H1 (cell line): ENCODE measurements around the gene MSL1. TPM values are rescaled to one million over a fixed set of nuclear protein-coding genes. Genes with fewer than 3 reads are reported as not detected.

ENCODE experiments used
- CTCF ChIA-PET: fragments of 300-600 bp; sonication (Branson Sonifier 250); formaldehyde crosslinking; loops from one replicate; lab custom pipeline; 2021; ENCODE audit not compliant: partially characterized antibody; lab: Charles Lee
- POLR2A ChIA-PET: fragments of 300-600 bp; sonication (Branson Sonifier 250); formaldehyde crosslinking; loops from one replicate; lab custom pipeline; 2021; ENCODE audit warnings: inconsistent platforms; ENCODE audit not compliant: partially characterized antibody; lab: Charles Lee
- DNase-seq, 2 experiments: peaks; one replicate each; pipeline versions ENCODE4 v3.0.0 to v3.0.0-alpha.2; 2010 to 2022; ENCODE audit warnings: low spot score in 2 of 2, low read depth in 1 of 2, mixed read lengths in 1 of 2
- FAIRE-seq: peaks from 2 replicates; lab custom pipeline; 2011; peaks lifted over from hg19 to GRCh38; lab: Jason Lieb, UNC
- H2AFZ ChIP-seq: 2 replicates; pipeline ENCODE4 v1.8.1; 2012; ENCODE audit warnings: low read length, inconsistent platforms
- H2AK5ac ChIP-seq: 2 replicates; pipeline ENCODE4 v1.6.1; 2013; ENCODE audit warnings: low read depth, low read length
- H2BK120ac ChIP-seq: replicated peaks from 2 replicates; pipeline ENCODE3; 2013; ENCODE audit warnings: low read depth, low read length, inconsistent platforms
- H2BK12ac ChIP-seq: 2 replicates; pipeline ENCODE4 v1.6.1; 2013; ENCODE audit warnings: low read depth, low read length
- H2BK15ac ChIP-seq: 2 replicates; pipeline ENCODE4 v1.6.1; 2013; ENCODE audit warnings: low read length
- H2BK20ac ChIP-seq: 2 replicates; pipeline ENCODE4 v1.6.1; 2013; ENCODE audit warnings: low read length
- H2BK5ac ChIP-seq: 2 replicates; pipeline ENCODE4 v1.6.1; 2013; ENCODE audit warnings: low read depth, low read length
- H3K14ac ChIP-seq: 2 replicates; pipeline ENCODE4 v1.6.1; 2013; ENCODE audit warnings: inconsistent platforms; ENCODE audit not compliant: insufficient read length
- H3K18ac ChIP-seq: 2 replicates; pipeline ENCODE4 v1.6.1; 2013; ENCODE audit warnings: low read length; ENCODE audit errors: extremely low read depth
- H3K23ac ChIP-seq: 2 replicates; pipeline ENCODE4 v1.6.1; 2013; ENCODE audit warnings: inconsistent platforms; ENCODE audit not compliant: insufficient read length
- H3K23me2 ChIP-seq: 2 replicates; pipeline ENCODE4 v1.6.1; 2013; ENCODE audit warnings: low read depth, low read length
- H3K27ac ChIP-seq: 2 replicates; pipeline ENCODE4 v1.6.1; 2011; ENCODE audit warnings: low read depth, low read length, inconsistent platforms
- H3K27me3 ChIP-seq, 4 experiments: replicated peaks in 1 of 4; 1 replicate in 1 of 4; 2 replicates in 3 of 4; pipeline versions ENCODE4 v1.6.1 to v1.8.1; 2011 to 2013; ENCODE audit warnings: low read length in 3 of 4, mild to moderate bottlenecking in 3 of 4, inconsistent platforms in 2 of 4, mixed read lengths in 2 of 4, moderate library complexity in 1 of 4; ENCODE audit not compliant: control insufficient read depth in 3 of 4, insufficient read depth in 3 of 4; ENCODE audit errors: extremely low read depth in 1 of 4
- H3K36me3 ChIP-seq, 4 experiments: 2 replicates each; pipeline versions ENCODE4 v1.6.1 to v1.8.1; 2011 to 2013; ENCODE audit warnings: mild to moderate bottlenecking in 4 of 4, low read length in 3 of 4, moderate library complexity in 2 of 4, control low read depth in 1 of 4, inconsistent platforms in 1 of 4; ENCODE audit not compliant: insufficient read depth in 4 of 4, control insufficient read depth in 2 of 4
- H3K4ac ChIP-seq: replicated peaks from 2 replicates; pipeline ENCODE3; 2013; ENCODE audit warnings: low read length, low read depth, mixed read lengths, inconsistent platforms; ENCODE audit not compliant: insufficient read length
- H3K4me1 ChIP-seq, 4 experiments: replicated peaks in 1 of 4; 1 replicate in 1 of 4; 2 replicates in 3 of 4; pipeline versions ENCODE4 v1.6.1 to v1.8.1; 2011 to 2013; ENCODE audit warnings: low read length in 3 of 4, inconsistent platforms in 2 of 4, mixed read lengths in 1 of 4; ENCODE audit not compliant: insufficient read depth in 4 of 4, control insufficient read depth in 3 of 4
- H3K4me2 ChIP-seq, 2 experiments: 2 replicates each; pipeline versions ENCODE4 v1.6.1 to v1.8.1; 2011 to 2013; ENCODE audit warnings: low read depth in 2 of 2, low read length in 2 of 2, control low read depth in 1 of 2, inconsistent platforms in 1 of 2, mild to moderate bottlenecking in 1 of 2; ENCODE audit not compliant: insufficient read depth in 1 of 2
- H3K4me3 ChIP-seq, 4 experiments: fragments of 200-600, 300-600 bp in 1 of 4; sonication (generic), shearing (Covaris generic), sonication (Bioruptor Twin) in 1 of 4; 2 replicates each; pipeline versions ENCODE4 v1.5.1 to v1.8.1; 2011 to 2016; ENCODE audit warnings: low read length in 4 of 4, low read depth in 3 of 4, control low read depth in 2 of 4, inconsistent platforms in 2 of 4, mild to moderate bottlenecking in 2 of 4, mixed read lengths in 1 of 4, moderate library complexity in 1 of 4; ENCODE audit not compliant: insufficient read depth in 2 of 4; ENCODE audit errors: extremely low read depth in 1 of 4
- H3K56ac ChIP-seq: replicated peaks from 2 replicates; pipeline ENCODE3; 2013; ENCODE audit warnings: low read depth, mild to moderate bottlenecking, mixed read lengths, low read length, inconsistent platforms; ENCODE audit not compliant: insufficient read length
- H3K79me1 ChIP-seq: 2 replicates; pipeline ENCODE4 v1.6.1; 2013; ENCODE audit warnings: low read depth, low read length, control low read depth
- H3K79me2 ChIP-seq, 2 experiments: 2 replicates each; pipeline versions ENCODE4 v1.6.1 to v1.8.1; 2012 to 2013; ENCODE audit warnings: low read length in 2 of 2, mild to moderate bottlenecking in 2 of 2, inconsistent platforms in 1 of 2; ENCODE audit not compliant: insufficient read depth in 2 of 2, control insufficient read depth in 1 of 2
- H3K9ac ChIP-seq, 4 experiments: replicated peaks in 1 of 4; 1 replicate in 1 of 4; 2 replicates in 3 of 4; pipeline versions ENCODE4 v1.6.1 to v1.8.1; 2011 to 2013; ENCODE audit warnings: low read depth in 3 of 4, low read length in 3 of 4, control low read depth in 2 of 4, mild to moderate bottlenecking in 2 of 4, moderate library complexity in 2 of 4, inconsistent platforms in 1 of 4; ENCODE audit errors: extremely low read depth in 1 of 4
- H3K9me3 ChIP-seq, 2 experiments: 2 replicates each; pipeline versions ENCODE4 v1.6.1 to v1.8.1; 2012 to 2013; ENCODE audit warnings: mild to moderate bottlenecking in 2 of 2, moderate library complexity in 2 of 2, control low read depth in 1 of 2, inconsistent platforms in 1 of 2, low read depth in 1 of 2, low read length in 1 of 2, mixed read lengths in 1 of 2; ENCODE audit not compliant: insufficient read depth in 2 of 2
- H4K20me1 ChIP-seq, 2 experiments: replicated peaks in 1 of 2; 2 replicates each; pipeline versions ENCODE3 to v1.8.1; 2011 to 2013; ENCODE audit warnings: inconsistent platforms in 2 of 2, low read length in 2 of 2, mild to moderate bottlenecking in 1 of 2; ENCODE audit not compliant: insufficient read depth in 2 of 2, control insufficient read depth in 1 of 2
- H4K5ac ChIP-seq: 2 replicates; pipeline ENCODE4 v1.6.1; 2013; ENCODE audit warnings: low read length, low read depth, mixed read lengths, inconsistent platforms; ENCODE audit not compliant: insufficient read length
- H4K8ac ChIP-seq: 2 replicates; pipeline ENCODE4 v1.8.0; 2013; ENCODE audit warnings: mild to moderate bottlenecking, moderate library complexity, low read length, inconsistent platforms; ENCODE audit not compliant: insufficient read depth; ENCODE audit errors: extremely low read depth
- H4K91ac ChIP-seq: replicated peaks from 2 replicates; pipeline ENCODE3; 2013; ENCODE audit warnings: low read length, mixed read lengths, inconsistent platforms; ENCODE audit not compliant: insufficient read length
- CREB1 ChIP-seq: IDR thresholded peaks from 2 replicates; pipeline ENCODE4 v1.6.1; 2012; ENCODE audit warnings: inconsistent platforms
- CTBP2 ChIP-seq: IDR thresholded peaks from 2 replicates; pipeline ENCODE4 v1.7.0; 2011; ENCODE audit warnings: borderline replicate concordance, mild to moderate bottlenecking, moderate library complexity, mixed read lengths, low read length; ENCODE audit not compliant: insufficient read depth, insufficient read length
- JUN ChIP-seq: IDR thresholded peaks from 2 replicates; pipeline ENCODE4 v1.6.1; 2011; ENCODE audit warnings: low read depth, mild to moderate bottlenecking, improper control_type of control experiment, low read length
- KDM1A ChIP-seq: fragments of 200-600, 300-600 bp; sonication (generic); IDR thresholded peaks from 2 replicates; pipeline ENCODE4 v1.7.1; 2016; ENCODE audit warnings: mild to moderate bottlenecking, low read length, borderline replicate concordance
- MAX ChIP-seq: IDR thresholded peaks from 2 replicates; pipeline ENCODE4 v1.6.1; 2012; ENCODE audit warnings: inconsistent platforms
- POLR2AphosphoS5 ChIP-seq: IDR thresholded peaks from 2 replicates; pipeline ENCODE4 v1.6.1; 2011; ENCODE audit warnings: low read depth, low read length
- RFX5 ChIP-seq: IDR thresholded peaks from 2 replicates; pipeline ENCODE4 v1.6.1; 2011; ENCODE audit warnings: low read depth, low read length, improper control_type of control experiment, borderline replicate concordance
- SAP30 ChIP-seq: fragments of 300-600 bp; sonication (generic); IDR thresholded peaks from 2 replicates; pipeline ENCODE4 v1.7.1; 2012; ENCODE audit warnings: low read length, moderate library complexity, mild to moderate bottlenecking, inconsistent platforms; ENCODE audit not compliant: insufficient read depth, insufficient replicate concordance
- SP4 ChIP-seq: IDR thresholded peaks from 2 replicates; pipeline ENCODE4 v1.6.1; 2012; ENCODE audit warnings: low read length, inconsistent platforms
- SUZ12 ChIP-seq: fragments of 200-600 bp; sonication (generic); IDR thresholded peaks from 2 replicates; pipeline ENCODE4 v1.6.1; 2012; ENCODE audit warnings: mild to moderate bottlenecking, inconsistent platforms, low read length, moderate library complexity, mixed read lengths
- TAF1 ChIP-seq: IDR thresholded peaks from 2 replicates; pipeline ENCODE4 v1.6.1; 2011; ENCODE audit warnings: mild to moderate bottlenecking, low read depth, low read length
- WGBS, 2 experiments: shearing (Covaris generic) in 1 of 2; methylation state at CpG; one replicate each; pipeline versions ENCODE4 v1.1.6 to v1.1.7; 2013 to 2015; ENCODE audit warnings: low lambda C conversion rate in 2 of 2, mixed read lengths in 2 of 2, inconsistent platforms in 1 of 2, low coverage in 1 of 2, missing lambda C conversion rate in 1 of 2; ENCODE audit not compliant: insufficient replicate concordance in 2 of 2, insufficient coverage in 1 of 2, insufficient read length in 1 of 2; ENCODE audit errors: extremely low coverage in 1 of 2, missing lambda C conversion rate in 1 of 2; 5-methylcytosine and 5-hydroxymethylcytosine counted together
- polyA plus RNA-seq, 7 experiments: library from polyadenylated mRNA; depleted of rRNA in 3 of 7; stranded (reverse) in 5 of 7; unstranded in 2 of 7; fragments of >200 nt in 5 of 7; fragments of 200-250 nt in 2 of 7; gene quantifications; 1 replicate in 5 of 7; 2 replicates in 1 of 7; 4 replicates in 1 of 7; pipeline versions ENCODE4 v1.2.1 to v1.2.3, GENCODE V29; 2011 to 2013; ENCODE audit warnings: missing spikeins in 2 of 7, mixed read lengths in 2 of 7
- total RNA-seq: library from RNA; stranded (reverse); fragmentation: NEBNext Ultra II Directional; extraction: Animal tissue kit (Norgen Biotek cat#: 25700); gene quantifications from 2 replicates; pipeline ENCODE4 v1.2.1, GENCODE V29; 2021

MSL1 gene
- total and polyA plus RNA-seq, 2 of the 8 experiments (the other 6 are each of a cell fraction or from before 2014, with no cell fraction given) = 24.1 to 66.5 TPM

GRCh38 chr17:40170325-40170724 lies 48.6 kb downstream of the MSL1 start:
- Histone ChIP-seq H2BK20ac (no peak overlapping the region), H4K91ac (no peak overlapping the region), H3K4me3 (no peak overlapping the region), H3K56ac (no peak overlapping the region), H3K9ac (no peak overlapping the region), H2BK12ac (no peak overlapping the region), H3K27ac (no peak overlapping the region), H3K27me3 (no peaks in the 10 kb centered on the region), H2BK5ac (no peak overlapping the region), H4K20me1 (peaks cover 0 to 4% of the 10 kb centered on the region in 2 experiments), H3K14ac (no peak overlapping the region), H3K4me2 (no peak overlapping the region), H3K23ac (no peak overlapping the region), H2BK15ac (no peak overlapping the region), H3K4ac (no peak overlapping the region), H3K79me2 (no peaks in the 10 kb centered on the region), H3K79me1 (no peaks in the 10 kb centered on the region), H3K9me3 (no peaks in the 10 kb centered on the region), H3K18ac (no peak overlapping the region), H3K4me1 (peaks cover 0 to 6% (median 0%) of the 10 kb centered on the region in 4 experiments; a peak in 2 of 7 replicates), H3K36me3 (peaks cover 40 to 75% (median 62%) of the 10 kb centered on the region in 4 experiments), H4K5ac (no peak overlapping the region), H2AK5ac (no peak overlapping the region), H3K23me2 (no peaks in the 10 kb centered on the region), H4K8ac (no peak overlapping the region), H2AFZ (no peak overlapping the region), H2BK120ac (no peak overlapping the region)
- DNase-seq = no peak
- ChIA-PET CTCF (interaction anchor here (0.7 to 1.6 kb wide), 5 partner anchors 12 to 111 kb away, joined by 3 to 11 read pairs (median 5); no protein-coding TSS in a partner anchor), POLR2A (interaction anchor here (0.6 to 3.6 kb wide), 7 partner anchors 9 to 145 kb away, joined by 3 to 22 read pairs (median 4); partner anchors contain the start of genes CASC3 and MSL1)
- WGBS, 2 experiments = 100% methylated on average over 2 of the region's 2 CpGs; no CpG with 5 or more reads in 1 of the 2 experiments
- no peak for FAIRE-seq
- TF ChIP-seq TAF1 = no peak
- no peak for TF ChIP-seq SAP30
- no peak for TF ChIP-seq SUZ12
- TF ChIP-seq POLR2AphosphoS5 = no peak
- no peak for TF ChIP-seq RFX5
- TF ChIP-seq KDM1A = no peak
- TF ChIP-seq SP4 = no peak
- no peak for TF ChIP-seq CTBP2
- TF ChIP-seq MAX = no peak
- TF ChIP-seq JUN = no peak
- no peak for TF ChIP-seq CREB1
